ENCODE data around the gene CCSER1.
"Not testable (repeated sequence)": the region's sequence is repeated elsewhere in the genome, so short reads cannot be mapped to it uniquely, and the experiment has no call there.

DNA sequence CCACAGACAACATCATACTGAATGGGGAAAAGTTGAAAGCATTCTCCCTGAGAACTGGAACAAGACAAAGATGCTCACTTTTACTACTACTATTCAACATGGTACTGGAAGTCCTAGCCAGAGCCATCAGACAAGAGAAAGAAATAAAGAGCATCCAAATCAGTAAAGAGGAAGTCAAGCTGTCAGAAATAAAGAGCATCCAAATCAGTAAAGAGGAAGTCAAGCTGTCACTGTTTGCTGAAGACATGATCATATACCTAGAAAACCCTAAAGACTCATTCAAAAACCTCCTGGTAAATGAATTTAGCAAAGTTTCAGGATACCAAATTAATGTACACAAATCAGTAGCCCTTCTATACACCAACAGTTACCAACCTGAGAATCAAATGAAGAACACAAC is 285.6 kb downstream of the CCSER1 start:
- TF ChIP-seq CTCF, POLR2A, EP300 (IDR thresholded peaks at IDR 0.05): not testable (repeated sequence)
